HS-27A (cell line): ENCODE data around the gene SENP1.

Source experiments
- DNase-seq: peaks from one replicate; pipeline ENCODE4 v3.0.0-alpha.2; 2012; ENCODE audit warnings: low read depth, missing footprints

The SENP1 gene

DNA sequence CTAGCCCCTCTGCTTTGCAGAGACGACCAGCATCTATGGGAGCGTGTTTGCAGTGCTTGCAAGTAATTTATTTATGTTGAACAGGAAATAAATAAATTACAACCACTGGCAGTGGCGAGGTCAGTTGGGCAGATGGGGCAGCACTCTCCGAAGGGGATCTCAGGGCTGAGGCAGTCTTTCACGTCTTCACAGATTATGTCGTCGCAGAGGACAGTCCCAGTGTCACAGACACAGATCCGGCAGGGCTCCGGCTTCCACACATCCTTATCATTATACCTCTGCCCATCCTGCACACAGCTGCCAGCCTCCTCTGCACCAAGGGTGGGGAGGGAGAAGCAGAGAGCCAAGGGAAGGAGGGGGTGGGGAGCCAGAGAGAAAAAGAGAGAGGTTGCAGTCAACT is 106.1 kb downstream of the SENP1 start:
- no peak for DNase-seq

GRCh38 chr12:47997321-47997720 is 108.6 kb downstream of the SENP1 start:
- DNase-seq = no peak

- DNase-seq = no peak
Measured at GRCh38 chr12:47995981-47996401, 109.9 kb downstream of the SENP1 start.

DNA sequence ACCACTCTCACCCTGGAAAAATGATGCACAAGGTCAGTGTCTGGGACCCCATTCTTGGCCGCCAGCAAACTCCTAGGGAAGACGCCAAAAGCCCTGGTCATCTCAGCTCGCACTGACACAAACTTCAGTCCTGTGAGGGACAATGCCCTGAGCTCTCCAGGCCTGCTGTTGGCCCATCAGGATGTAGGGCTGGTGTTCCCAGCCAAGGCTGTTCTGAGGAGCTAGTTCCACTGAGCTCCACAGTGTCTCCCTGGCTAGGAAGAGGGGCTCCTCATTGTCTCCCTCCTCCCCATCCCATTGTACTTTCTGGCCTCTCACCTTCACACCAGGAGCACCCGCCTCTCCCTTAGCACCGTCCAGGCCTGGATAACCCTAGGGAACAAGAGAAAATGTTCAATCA is 112.4 kb downstream of the SENP1 start:
- no peak for DNase-seq
